IMR-90 (cell line): ENCODE data around the gene BCAP31. TPM values are rescaled to one million over a fixed set of nuclear protein-coding genes. Genes with fewer than 3 reads are reported as not detected.

ENCODE experiments used
- ATAC-seq: fragments of 200-7000 bp; cut with Tn5 transposase; 2 replicates; pipeline ENCODE4 v1.9.1; 2020; ENCODE audit warnings: low read depth, mild to moderate bottlenecking, moderate library complexity
- BruUV-seq: library from RNA; stranded (reverse); fragments of 400-500 nt; replicated peaks from 2 replicates; lab custom pipeline; 2021; lab: Mats Ljungman, UMichigan
- CTCF ChIA-PET: fragments of 300-600 bp; formaldehyde crosslinking; extraction: SDS; loops from one replicate; lab custom pipeline; 2021; ENCODE audit warnings: antibody characterized with exemption; lab: Yijun Ruan, JAX
- POLR2A ChIA-PET: fragments of 300-600 bp; sonication (Branson Sonifier 250); formaldehyde crosslinking; loops from one replicate; lab custom pipeline; 2022; ENCODE audit warnings: antibody characterized with exemption; ENCODE audit not compliant: unreplicated experiment; lab: Charles Lee
- DNase-seq: peaks from one replicate; pipeline ENCODE4 v3.0.0; 2013
- H2AFZ ChIP-seq: replicated peaks from 2 replicates; pipeline ENCODE3; 2013; ENCODE audit warnings: low read length, mild to moderate bottlenecking; ENCODE audit not compliant: poor library complexity
- H2AK5ac ChIP-seq: 2 replicates; pipeline ENCODE4 v1.6.1; 2013; ENCODE audit warnings: low read depth, low read length, inconsistent platforms
- H2AK9ac ChIP-seq: replicated peaks from 2 replicates; pipeline ENCODE3; 2013; ENCODE audit warnings: mild to moderate bottlenecking, low read depth, low read length, moderate library complexity; ENCODE audit not compliant: poor library complexity
- H2BK120ac ChIP-seq: 2 replicates; pipeline ENCODE4 v1.6.1; 2013; ENCODE audit warnings: low read depth, low read length, inconsistent platforms
- H2BK15ac ChIP-seq: 3 replicates; pipeline ENCODE4 v1.6.1; 2013; ENCODE audit warnings: low read depth, low read length, inconsistent platforms
- H2BK20ac ChIP-seq: 2 replicates; pipeline ENCODE4 v1.6.1; 2013; ENCODE audit warnings: low read depth, mild to moderate bottlenecking, inconsistent platforms, low read length, moderate library complexity
- H2BK5ac ChIP-seq: 2 replicates; pipeline ENCODE4 v1.6.1; 2013; ENCODE audit warnings: mild to moderate bottlenecking, low read depth, low read length, inconsistent platforms; ENCODE audit not compliant: poor library complexity, severe bottlenecking
- H3K14ac ChIP-seq: replicated peaks from 2 replicates; pipeline ENCODE4 v1.6.1; 2013; ENCODE audit warnings: low read depth, low read length, inconsistent platforms
- H3K18ac ChIP-seq: 2 replicates; pipeline ENCODE4 v1.6.1; 2013; ENCODE audit warnings: low read depth, low read length, control low read depth
- H3K23ac ChIP-seq: 2 replicates; pipeline ENCODE4 v1.6.1; 2013; ENCODE audit warnings: low read depth, low read length, inconsistent platforms
- H3K27ac ChIP-seq: 2 replicates; pipeline ENCODE4 v1.5.1; 2013; ENCODE audit warnings: mild to moderate bottlenecking, control low read depth, low read length; ENCODE audit not compliant: insufficient read depth
- H3K27me3 ChIP-seq: 2 replicates; pipeline ENCODE4 v1.6.1; 2013; ENCODE audit warnings: low read length; ENCODE audit not compliant: control insufficient read depth, insufficient read depth
- H3K36me3 ChIP-seq: 2 replicates; pipeline ENCODE4 v1.6.1; 2013; ENCODE audit warnings: low read length, mixed read lengths; ENCODE audit not compliant: control insufficient read depth, insufficient read depth
- H3K4ac ChIP-seq: 2 replicates; pipeline ENCODE4 v1.6.1; 2013; ENCODE audit warnings: low read depth, low read length, inconsistent platforms
- H3K4me1 ChIP-seq: 2 replicates; pipeline ENCODE4 v1.6.1; 2013; ENCODE audit warnings: low read length, mixed read lengths; ENCODE audit not compliant: control insufficient read depth, insufficient read depth
- H3K4me2 ChIP-seq: 2 replicates; pipeline ENCODE4 v1.6.1; 2013; ENCODE audit warnings: low read depth, mild to moderate bottlenecking, control low read depth, low read length, moderate library complexity
- H3K4me3 ChIP-seq: 2 replicates; pipeline ENCODE4 v1.5.1; 2013; ENCODE audit warnings: low read depth, mild to moderate bottlenecking, control low read depth, low read length, moderate library complexity; ENCODE audit not compliant: insufficient read depth
- H3K56ac ChIP-seq: 2 replicates; pipeline ENCODE4 v1.6.1; 2013; ENCODE audit warnings: low read length, inconsistent platforms; ENCODE audit not compliant: insufficient read depth; ENCODE audit errors: extremely low read depth
- H3K79me1 ChIP-seq, 2 experiments: 2 replicates each; pipeline ENCODE4 v1.6.1; 2013; ENCODE audit warnings: low read length in 2 of 2, inconsistent platforms in 1 of 2, low read depth in 1 of 2
- H3K9ac ChIP-seq: 2 replicates; pipeline ENCODE4 v1.6.1; 2013; ENCODE audit warnings: low read depth, low read length, control low read depth
- H3K9me1 ChIP-seq: 2 replicates; pipeline ENCODE4 v1.6.1; 2013; ENCODE audit warnings: low read length, inconsistent platforms; ENCODE audit not compliant: insufficient read depth
- H3K9me3 ChIP-seq: 2 replicates; pipeline ENCODE4 v1.6.1; 2013; ENCODE audit warnings: low read length; ENCODE audit not compliant: control insufficient read depth, insufficient read depth
- H4K20me1 ChIP-seq: 2 replicates; pipeline ENCODE4 v1.6.1; 2013; ENCODE audit warnings: low read length, inconsistent platforms; ENCODE audit not compliant: insufficient read depth
- H4K5ac ChIP-seq: 2 replicates; pipeline ENCODE4 v1.6.1; 2013; ENCODE audit warnings: mild to moderate bottlenecking, low read depth, low read length, control low read depth
- H4K8ac ChIP-seq, 2 experiments: 2 replicates each; pipeline ENCODE4 v1.6.1; 2013; ENCODE audit warnings: low read depth in 2 of 2, low read length in 2 of 2, control low read depth in 1 of 2, inconsistent platforms in 1 of 2
- H4K91ac ChIP-seq: 2 replicates; pipeline ENCODE4 v1.6.1; 2013; ENCODE audit warnings: low read depth, low read length, inconsistent platforms; ENCODE audit not compliant: insufficient read depth
- BHLHE40 ChIP-seq: fragments of 150-350 bp; IDR thresholded peaks from 2 replicates; pipeline ENCODE4 v1.6.1; 2016; ENCODE audit warnings: mild to moderate bottlenecking, low read depth, low read length
- CEBPB ChIP-seq: IDR thresholded peaks from 2 replicates; pipeline ENCODE4 v1.6.1; 2012; ENCODE audit warnings: low read depth, low read length, improper control_type of control experiment
- CHD1 ChIP-seq: IDR thresholded peaks from 2 replicates; pipeline ENCODE4 v1.6.1; 2012; ENCODE audit warnings: low read depth, low read length, improper control_type of control experiment
- ELK1 ChIP-seq: fragments of 150-350 bp; IDR thresholded peaks from 2 replicates; pipeline ENCODE4 v1.6.1; 2016; ENCODE audit warnings: low read depth, mild to moderate bottlenecking, low read length, moderate library complexity, borderline replicate concordance
- FOS ChIP-seq: fragments of 150-350 bp; IDR thresholded peaks from 2 replicates; pipeline ENCODE4 v1.6.1; 2016; ENCODE audit warnings: low read depth, low read length
- MAFK ChIP-seq: IDR thresholded peaks from 2 replicates; pipeline ENCODE4 v1.6.1; 2012; ENCODE audit warnings: low read depth, low read length, improper control_type of control experiment
- MAZ ChIP-seq: IDR thresholded peaks from 2 replicates; pipeline ENCODE4 v1.6.1; 2012; ENCODE audit warnings: low read depth, mild to moderate bottlenecking, low read length, improper control_type of control experiment, moderate library complexity, borderline replicate concordance
- MXI1 ChIP-seq: IDR thresholded peaks from 2 replicates; pipeline ENCODE4 v1.6.1; 2012; ENCODE audit warnings: low read depth, mild to moderate bottlenecking, low read length, moderate library complexity, borderline replicate concordance
- POLR2A ChIP-seq: IDR thresholded peaks from 2 replicates; pipeline ENCODE4 v1.6.1; 2012; ENCODE audit warnings: mild to moderate bottlenecking, low read depth, low read length
- RAD21 ChIP-seq: IDR thresholded peaks from 2 replicates; pipeline ENCODE4 v1.6.1; 2012; ENCODE audit warnings: low read length, improper control_type of control experiment
- RCOR1 ChIP-seq: IDR thresholded peaks from 2 replicates; pipeline ENCODE4 v1.6.1; 2012; ENCODE audit warnings: mild to moderate bottlenecking, low read length, improper control_type of control experiment; ENCODE audit not compliant: insufficient replicate concordance
- RFX5 ChIP-seq: IDR thresholded peaks from 2 replicates; pipeline ENCODE4 v1.8.0; 2012; ENCODE audit warnings: low read depth, mild to moderate bottlenecking, low read length, moderate library complexity
- SMC3 ChIP-seq: fragments of 150-350 bp; IDR thresholded peaks from 2 replicates; pipeline ENCODE4 v1.6.1; 2016; ENCODE audit warnings: low read depth, mild to moderate bottlenecking, antibody characterized with exemption, low read length, moderate library complexity
- USF2 ChIP-seq: fragments of 150-350 bp; IDR thresholded peaks from 2 replicates; pipeline ENCODE4 v1.6.1; 2017; ENCODE audit warnings: mild to moderate bottlenecking, antibody characterized with exemption, low read length, low read depth
- WGBS, 2 experiments: methylation state at CpG; one replicate each; pipeline versions ENCODE4 v1.1.5 to v1.1.7; 2013; ENCODE audit warnings: missing lambda C conversion rate in 2 of 2; ENCODE audit not compliant: insufficient read length in 1 of 2; ENCODE audit errors: extremely low coverage in 2 of 2; 5-methylcytosine and 5-hydroxymethylcytosine counted together
- dilution Hi-C: fragments of 300-500 bp; cut with HindIII; formaldehyde crosslinking; loops from one replicate; pipeline ENCODE4 v1.14.3; 2018; ENCODE audit warnings: low sequenced_read_pairs; ENCODE audit not compliant: unreplicated experiment
- in situ Hi-C: fragments of 300-500 bp; cut with MboI; formaldehyde crosslinking; loops from 3 replicates; pipeline ENCODE4 v1.14.3; 2019; ENCODE audit warnings: low sequenced_read_pairs, inconsistent platforms, mixed read lengths
- intact Hi-C: fragments of 100-400 bp; cut with micrococcal nuclease; formaldehyde crosslinking; loops from 2 replicates; pipeline ENCODE4 v1.10.0; 2022
- polyA plus RNA-seq, 3 experiments: library from polyadenylated mRNA; depleted of rRNA; stranded (reverse); fragments of >200 nt; gene quantifications; 2 replicates each; pipeline ENCODE4 v1.2.3, GENCODE V29; 2012; ENCODE audit warnings: low replicate concordance in 1 of 3
- total RNA-seq: library from RNA; depleted of rRNA; stranded (reverse); fragments of >200 nt; gene quantifications from 2 replicates; pipeline ENCODE4 v1.2.3, GENCODE V29; 2012

BCAP31 gene
- total and polyA plus RNA-seq, 2 of the 4 experiments (the other 2 are of a cell fraction): 125 to 244 TPM

- H3K56ac ChIP-seq: no peak overlapping the region
- H3K9ac ChIP-seq: no peak overlapping the region
- no peak overlapping the region for H3K4me2 ChIP-seq
- H3K18ac ChIP-seq: no peak overlapping the region
- dilution Hi-C loops (no loop called here), in situ Hi-C loops (no loop called here), intact Hi-C loops (no loop called here)
- H4K8ac ChIP-seq: no peak overlapping the region; a peak in 1 of 4 replicates
- H2AFZ ChIP-seq: no peak overlapping the region
- TF ChIP-seq POLR2A (no peak), RFX5 (no peak), RCOR1 (no peak), RAD21 (no peak), ELK1 (no peak), MAZ (no peak), BHLHE40 (no peak), USF2 (no peak), SMC3 (no peak), CEBPB (no peak), MXI1 (no peak), CHD1 (no peak), FOS (no peak), MAFK (no peak)
- no peak overlapping the region for H4K91ac ChIP-seq
- no peak overlapping the region for H2AK5ac ChIP-seq
- no peak for ATAC-seq
- no peak overlapping the region for H2BK120ac ChIP-seq
- no CpG with 5 or more reads among the region's 6 CpGs for WGBS, 2 experiments
- H3K4ac ChIP-seq: no peak overlapping the region
- H3K4me3 ChIP-seq: no peak overlapping the region
- DNase-seq: no peak
- no peak overlapping the region for H3K27ac ChIP-seq
- no peak overlapping the region for H3K23ac ChIP-seq
- no peak overlapping the region for H3K14ac ChIP-seq
- H2BK15ac ChIP-seq: no peak overlapping the region
- no peak overlapping the region for H4K5ac ChIP-seq
- H3K27me3 ChIP-seq: no peaks in the 10 kb centered on the region
- no peak overlapping the region for H2AK9ac ChIP-seq
- POLR2A ChIA-PET: no interaction called here
- peaks cover 2% of the 10 kb centered on the region; the same call in 1 of the 2 replicates for H3K36me3 ChIP-seq
- H3K79me1 ChIP-seq: peaks cover 0 to 20% of the 10 kb centered on the region in 2 experiments; a peak in 2 of 4 replicates
- H3K4me1 ChIP-seq: peaks cover 15% of the 10 kb centered on the region
- H3K9me1 ChIP-seq: 0 out of 2 replicates have a peak, but pooled peaks cover 5% of the 10 kb centered on the region
- no peak overlapping the region for H2BK5ac ChIP-seq
- peaks cover 7% of the 10 kb centered on the region for H4K20me1 ChIP-seq
- CTCF ChIA-PET: no interaction called here
- no TSS peak for BruUV-seq
- no peak overlapping the region for H2BK20ac ChIP-seq
- no peaks in the 10 kb centered on the region; the same call in 1 of the 2 replicates for H3K9me3 ChIP-seq
These were observed 3.9 kb upstream of the BCAP31 start for GRCh38 chrX:153728095-153728494.
